ENCODE measurements around the gene MYL5. TPM values are rescaled to one million over a fixed set of nuclear protein-coding genes. Genes with fewer than 3 reads are reported as not detected.
A peak's percentile ranks its signal among the peaks of the same experiment; 100 is the strongest.

The MYL5 gene
- total and polyA plus RNA-seq, 12 donors: 3.3 to 8.1 (median 6.1) TPM

DNA sequence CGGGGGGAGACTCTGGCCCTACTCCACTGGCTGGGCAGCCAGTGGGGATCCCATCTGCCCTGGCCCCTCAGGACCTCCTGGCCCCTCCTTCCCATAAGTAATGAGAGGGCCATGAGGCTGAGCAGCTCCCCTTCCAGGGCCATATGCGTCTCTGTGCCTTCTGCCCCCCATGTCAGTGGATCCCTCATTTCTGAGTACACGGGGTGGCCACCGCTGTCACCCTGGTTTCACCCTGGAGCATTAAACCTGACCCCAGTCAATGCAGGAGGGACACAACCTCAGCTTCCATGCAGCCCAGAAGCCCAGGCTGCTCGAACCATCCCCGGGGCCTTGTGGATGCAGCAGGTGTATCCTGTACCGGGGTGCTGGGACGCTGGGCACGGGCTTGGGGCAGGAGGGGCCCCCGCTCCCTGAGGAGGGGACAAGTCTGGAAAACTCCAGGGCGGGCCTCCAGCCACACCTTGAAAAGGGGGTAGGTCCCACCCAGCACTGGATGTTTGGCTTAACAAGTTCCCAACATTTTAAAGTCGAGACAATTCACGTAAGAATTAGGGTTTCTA lies 24.5 kb upstream of the MYL5 start:
- Histone ChIP-seq H3K27ac (no peak overlapping the region), H3K4me3 (no peak overlapping the region), H3K4me1 (no peaks in the 10 kb centered on the region), H3K9me3 (no peaks in the 10 kb centered on the region), H3K36me3 (no peaks in the 10 kb centered on the region), H3K27me3 (peaks cover 5 to 77% (median 56%) of the 10 kb centered on the region in 7 donors)
- 88 to 90% methylated on average over 13 of the region's 13 CpGs for WGBS, 2 donors
- no peak for ATAC-seq
- no peak for TF ChIP-seq CTCF (IDR thresholded peaks at IDR 0.05)
- intact Hi-C loops (cut with DNase I): no loop called here
- no peak for DNase-seq

GRCh38 chr4:650461-650860 lies 23.9 kb upstream of the MYL5 start:
- 62 to 70% methylated on average over 18 of the region's 18 CpGs for WGBS, 2 donors
- ATAC-seq: no peak
- DNase-seq: no peak
- H3K9me3 ChIP-seq: no peaks in the 10 kb centered on the region
- H3K4me3 ChIP-seq: no peak overlapping the region
- intact Hi-C loops (cut with DNase I): no loop called here
- H3K36me3 ChIP-seq: no peaks in the 10 kb centered on the region
- no peak for TF ChIP-seq CTCF (IDR thresholded peaks at IDR 0.05)
- peaks cover 5 to 84% (median 56%) of the 10 kb centered on the region in 7 donors for H3K27me3 ChIP-seq
- no peaks in the 10 kb centered on the region for H3K4me1 ChIP-seq
- no peak overlapping the region for H3K27ac ChIP-seq

DNA sequence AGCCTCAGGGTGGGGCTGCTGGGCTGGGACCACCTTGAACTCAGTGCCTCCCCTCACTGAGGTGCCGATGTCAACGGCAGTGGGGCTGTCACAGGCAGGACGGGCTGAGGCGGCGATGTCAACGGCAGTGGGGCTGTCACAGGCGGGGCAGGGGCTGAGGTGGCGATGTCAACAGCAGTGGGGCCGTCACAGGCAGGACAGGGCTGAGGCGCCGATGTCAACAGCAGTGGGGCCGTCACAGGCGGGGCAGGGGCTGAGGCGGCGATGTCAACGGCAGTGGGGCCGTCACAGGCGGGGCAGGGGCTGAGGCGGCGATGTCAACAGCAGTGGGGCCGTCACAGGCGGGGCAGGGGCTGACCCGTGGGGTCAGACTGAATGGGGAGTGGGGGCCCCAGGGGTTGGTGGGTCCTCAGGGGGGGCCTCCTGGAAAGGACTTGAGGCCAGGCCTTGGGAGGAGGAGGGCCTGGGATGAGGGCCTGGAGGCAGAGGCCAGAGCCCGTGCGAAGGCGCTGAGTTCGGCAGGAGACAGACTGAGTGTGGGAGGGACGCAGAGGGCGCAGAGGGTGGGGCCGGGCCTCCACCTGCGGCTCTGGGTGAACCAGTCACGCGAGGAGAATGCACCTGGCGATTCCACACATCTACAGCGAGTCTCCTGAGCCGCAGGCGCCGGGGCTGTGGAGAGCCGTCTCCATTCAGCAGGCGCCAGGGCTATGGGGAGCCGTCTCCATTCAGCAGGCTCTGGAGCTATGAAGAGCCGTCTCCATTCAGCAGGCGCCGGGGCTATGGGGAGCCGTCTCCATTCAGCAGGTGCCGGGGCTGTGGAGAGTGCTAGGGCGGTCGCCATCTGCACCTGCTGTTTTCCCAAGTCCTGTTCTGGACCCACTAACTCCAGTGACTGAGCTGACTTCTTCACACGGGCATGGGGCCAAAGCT lies 23.1 kb upstream of the MYL5 start:
- intact Hi-C loops (cut with DNase I): no loop called here
- no peak overlapping the region for H3K27ac ChIP-seq
- H3K4me3 ChIP-seq: peak overlapping the region in 2 of 10 donors; percentile 8 to 10
- DNase-seq (no peak), ATAC-seq (no peak)
- H3K36me3 ChIP-seq: no peaks in the 10 kb centered on the region
- no peaks in the 10 kb centered on the region for H3K4me1 ChIP-seq
- TF ChIP-seq CTCF (IDR thresholded peaks at IDR 0.05): no peak
- WGBS, 2 donors: 23% methylated on average over 49 of the region's 49 CpGs
- H3K27me3 ChIP-seq: peaks cover 5 to 87% (median 56%) of the 10 kb centered on the region in 7 donors
- no peaks in the 10 kb centered on the region for H3K9me3 ChIP-seq

GRCh38 chr4:651884-652642 lies 22.3 kb upstream of the MYL5 start:
- H3K27me3 ChIP-seq: peaks cover 5 to 79% (median 47%) of the 10 kb centered on the region in 7 donors
- DNase-seq (no peak), ATAC-seq (no peak)
- H3K4me3 ChIP-seq: no peak overlapping the region
- H3K27ac ChIP-seq: no peak overlapping the region
- H3K36me3 ChIP-seq: no peaks in the 10 kb centered on the region
- no peak for TF ChIP-seq CTCF (IDR thresholded peaks at IDR 0.05)
- WGBS, 2 donors: 66 to 69% methylated on average over 24 of the region's 24 CpGs
- intact Hi-C loops (cut with DNase I): no loop called here
- H3K9me3 ChIP-seq: no peaks in the 10 kb centered on the region
- no peaks in the 10 kb centered on the region for H3K4me1 ChIP-seq
